HG02571 (cell line): Measurements from ENCODE around the gene CCDC85C.

Source experiments
- ATAC-seq: cut with Tn5 transposase; IDR thresholded peaks from one replicate; pipeline ENCODE4 v1.9.1; 2021; ENCODE audit warnings: mild to moderate bottlenecking, moderate library complexity; ENCODE audit not compliant: unreplicated experiment

The CCDC85C gene

DNA sequence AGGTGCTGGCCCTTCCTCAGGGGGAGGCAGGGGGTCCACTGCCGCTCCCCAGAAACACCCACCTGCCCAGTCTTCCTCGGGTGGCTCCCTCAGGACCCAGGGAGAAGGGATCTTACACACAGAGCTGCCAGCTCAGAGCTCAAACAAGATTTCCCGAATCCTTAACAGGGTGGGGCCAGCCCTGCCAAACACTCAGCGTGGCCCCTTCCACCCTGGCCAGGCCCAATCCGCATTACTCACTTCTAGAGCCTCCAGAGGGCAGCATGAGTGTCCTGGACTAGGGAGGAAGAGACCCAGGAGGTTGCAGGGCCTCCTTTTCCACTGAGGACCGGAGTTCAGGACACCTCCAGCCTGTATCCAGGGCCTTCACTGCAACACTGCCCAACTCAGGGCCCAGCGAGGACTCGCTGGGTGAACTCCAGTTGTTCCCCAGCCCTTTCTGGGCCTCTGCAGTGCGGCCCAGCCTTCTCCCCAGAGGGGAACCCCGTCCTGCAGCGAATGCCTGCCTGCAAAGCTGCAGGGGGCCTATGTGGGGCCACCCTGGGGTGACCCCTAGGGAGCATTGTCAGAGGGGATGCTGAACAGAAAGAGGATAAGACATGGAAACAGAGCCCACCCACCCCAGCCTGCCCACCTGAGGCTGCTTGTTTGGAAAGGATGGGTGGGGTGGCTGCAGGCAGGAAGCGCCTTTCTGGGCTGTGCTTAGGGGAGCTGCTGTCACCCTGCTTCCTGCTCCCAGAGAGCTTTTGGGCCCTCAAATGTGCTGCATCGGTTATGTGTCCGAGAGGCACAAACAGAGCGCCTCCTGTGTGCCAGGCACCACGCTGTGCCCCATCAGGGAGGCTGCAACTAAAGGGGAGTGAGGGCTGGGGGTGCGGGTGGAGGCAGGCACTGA, 79.0 kb downstream of the CCDC85C start:
- no peak for ATAC-seq

DNA sequence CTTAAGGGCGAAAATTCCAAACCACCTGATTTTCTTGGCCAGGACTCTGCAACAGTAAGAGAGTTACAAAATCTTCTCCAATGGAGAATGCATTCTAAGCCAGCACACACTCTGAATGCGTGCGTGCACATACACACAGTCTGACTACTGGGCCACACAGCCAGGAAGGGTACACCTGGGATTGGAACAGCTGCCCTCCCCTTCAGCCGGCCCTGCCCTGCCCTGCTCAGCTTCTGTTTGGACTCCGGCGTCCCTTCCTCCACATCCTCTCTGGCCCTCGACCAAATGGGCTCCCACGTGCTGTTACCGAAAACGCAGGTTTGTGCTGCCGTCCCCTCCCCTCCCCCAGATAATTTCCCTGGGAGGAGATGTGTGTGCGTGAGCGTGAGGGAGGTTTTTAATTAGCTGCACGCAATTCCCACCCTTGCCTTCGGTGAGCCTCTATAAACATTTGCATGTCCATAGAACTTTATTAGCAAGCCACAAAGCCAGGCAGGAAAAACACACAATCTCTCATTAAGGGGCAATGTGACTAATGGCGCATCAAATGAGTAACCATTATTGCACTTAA, 79.8 kb downstream of the CCDC85C start:
- no peak for ATAC-seq

DNA sequence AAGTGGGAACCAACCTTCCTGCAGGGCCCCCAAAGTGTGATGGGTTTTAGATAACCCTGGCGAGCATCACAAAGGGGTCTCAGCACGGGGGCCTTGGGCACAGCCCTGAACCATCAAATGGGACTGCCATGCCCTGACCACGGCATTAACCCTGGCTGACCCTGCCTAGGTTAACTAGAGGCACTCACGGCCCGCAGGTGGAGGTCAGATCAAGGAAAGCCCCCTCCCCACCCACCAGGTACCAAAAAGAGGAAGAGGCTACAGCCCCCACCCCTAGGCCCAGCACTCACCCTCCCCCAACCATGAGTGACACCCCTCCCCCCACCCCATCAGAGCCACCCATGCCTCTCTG, 80.3 kb downstream of the CCDC85C start:
- ATAC-seq: no peak

DNA sequence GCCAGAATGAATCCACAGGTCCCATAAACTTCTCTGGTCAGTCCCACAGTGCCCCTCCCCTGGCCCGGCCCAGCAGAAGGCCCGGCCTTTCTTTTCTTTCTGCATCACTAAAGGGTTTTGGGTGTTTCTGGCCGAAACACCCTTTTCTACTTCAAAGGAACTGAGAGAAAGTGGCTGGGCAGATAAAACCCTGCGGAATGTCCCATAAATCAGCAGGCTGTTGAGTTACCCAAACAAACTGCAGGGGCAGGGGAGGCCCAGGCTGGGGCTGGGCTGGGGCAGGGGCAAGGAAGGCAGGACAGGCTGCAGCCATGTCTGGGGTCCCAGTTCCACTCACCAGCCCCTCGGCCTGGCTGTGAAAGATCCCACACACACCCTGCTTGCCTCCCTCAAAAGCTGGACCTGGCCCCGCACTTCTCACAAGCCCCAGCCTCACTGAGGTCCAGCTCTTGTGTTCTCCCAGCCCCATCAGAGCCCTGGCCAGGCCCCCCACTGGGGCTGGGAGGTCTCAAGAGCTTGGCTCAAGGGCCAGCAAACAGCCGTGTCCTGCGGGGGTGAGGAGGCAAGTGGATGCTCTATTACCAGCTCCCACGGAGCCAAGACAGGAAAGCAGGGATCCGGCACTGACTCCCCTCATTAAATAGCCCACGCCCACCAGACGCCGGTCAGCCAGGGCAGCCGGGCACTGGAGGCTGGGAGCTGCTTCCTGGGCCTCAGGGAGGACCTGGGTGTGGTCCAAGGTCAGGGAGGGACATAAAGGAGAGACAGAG, 80.9 kb downstream of the CCDC85C start:
- no peak for ATAC-seq

DNA sequence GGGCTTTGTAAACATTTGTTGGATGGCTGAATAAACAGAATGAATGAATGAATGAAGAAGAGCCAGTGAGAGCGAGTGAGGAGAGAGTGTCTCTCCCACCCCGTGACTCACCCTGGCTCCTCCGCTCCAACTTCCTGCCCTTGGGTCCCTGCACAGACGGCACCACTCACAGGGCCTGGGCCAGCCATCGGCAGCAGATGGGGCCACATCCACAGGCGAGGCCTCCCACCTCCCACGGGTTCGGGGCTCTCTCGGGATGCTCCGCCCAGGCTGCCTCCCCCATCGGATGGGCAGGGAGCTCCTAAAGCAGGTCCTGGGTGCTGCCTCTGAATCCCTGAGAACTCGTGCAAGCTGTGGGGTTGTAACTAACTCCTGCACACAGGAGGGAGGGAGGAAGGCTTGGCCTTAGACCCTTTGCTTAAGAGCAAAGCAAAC, 81.5 kb downstream of the CCDC85C start:
- no peak for ATAC-seq

DNA sequence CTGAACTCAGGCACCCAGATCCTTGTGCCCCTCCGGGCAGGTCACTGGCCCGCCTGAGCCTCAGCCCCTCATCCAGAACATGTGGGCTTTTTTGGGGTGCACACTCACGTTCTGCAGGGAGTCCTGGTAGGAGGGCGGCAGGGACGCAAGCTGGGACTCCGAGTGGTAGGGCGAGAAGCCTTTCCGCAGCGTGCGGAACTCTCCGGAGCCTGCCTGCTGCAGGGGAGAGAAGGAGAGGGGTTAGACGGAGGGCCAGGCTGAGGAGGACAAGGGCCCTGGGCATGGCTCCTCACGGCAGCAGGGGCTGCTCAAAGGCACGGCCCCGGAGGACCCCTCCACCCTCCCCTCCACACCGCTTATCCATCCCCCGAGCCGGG, 82.0 kb downstream of the CCDC85C start:
- ATAC-seq: no peak

DNA sequence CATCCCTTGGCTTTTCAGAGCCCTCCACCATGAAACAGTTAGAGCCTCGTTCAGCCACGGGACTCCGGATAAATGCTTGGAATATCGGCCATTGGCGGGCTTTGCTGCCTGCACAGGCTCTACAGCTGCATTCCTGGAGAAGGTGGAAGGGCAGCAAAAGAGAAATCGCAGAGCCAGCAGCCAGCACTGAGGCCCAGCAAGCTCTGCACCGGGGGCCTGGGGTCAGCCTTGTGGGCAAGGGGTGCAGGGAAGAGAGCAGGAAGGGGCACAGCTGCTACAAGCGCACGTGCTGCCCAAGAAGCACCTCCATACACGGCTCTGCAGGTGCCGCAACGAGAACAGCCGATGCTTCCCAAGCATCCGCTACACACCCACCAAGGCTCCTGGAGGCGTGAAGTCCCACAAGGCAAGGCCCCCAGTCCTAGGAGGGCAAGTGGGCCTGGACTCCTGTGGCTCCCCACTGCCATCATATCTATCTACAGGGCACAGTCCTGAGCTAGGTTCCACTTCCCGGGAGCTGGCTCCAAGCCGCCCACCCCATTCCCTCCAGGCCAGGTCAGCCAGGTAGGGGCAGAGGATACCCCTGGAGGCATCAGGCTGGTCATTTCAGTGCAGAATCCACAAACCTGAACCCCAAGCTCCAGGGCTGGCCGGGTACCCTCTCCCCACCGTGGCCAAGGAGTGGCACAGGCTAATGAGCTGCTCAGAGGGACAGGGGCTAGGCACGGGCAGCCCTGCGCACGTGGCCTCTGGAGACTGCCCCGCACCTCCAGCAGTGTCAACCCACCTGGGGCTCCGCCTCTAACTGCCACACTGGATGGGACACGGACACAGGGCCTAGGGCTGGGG, 82.6 kb downstream of the CCDC85C start:
- no peak for ATAC-seq

DNA sequence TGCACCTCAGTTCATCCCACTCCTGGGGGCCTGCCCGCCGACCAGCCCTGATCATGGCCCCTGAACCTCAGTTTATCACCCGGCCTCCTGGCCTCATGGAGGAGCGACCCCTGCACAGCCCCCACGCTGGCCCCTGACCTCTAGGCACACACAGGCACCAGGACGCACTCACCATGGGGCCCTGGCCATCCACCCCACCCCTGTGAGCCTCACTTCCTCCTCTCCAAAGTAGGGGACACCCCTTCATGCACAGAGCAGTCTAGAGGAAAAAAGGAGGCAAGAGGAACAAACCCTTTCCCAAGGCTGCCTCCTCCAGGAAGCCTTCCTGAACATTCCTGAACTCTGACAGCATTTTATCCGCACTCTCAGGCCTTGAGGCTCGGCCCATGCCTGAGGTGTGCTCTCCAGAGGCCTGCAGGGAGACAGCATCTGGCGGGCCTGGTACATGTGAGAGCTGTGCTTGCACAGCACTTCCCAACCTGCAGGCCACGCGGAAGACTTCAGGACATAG, 83.4 kb downstream of the CCDC85C start:
- no peak for ATAC-seq

DNA sequence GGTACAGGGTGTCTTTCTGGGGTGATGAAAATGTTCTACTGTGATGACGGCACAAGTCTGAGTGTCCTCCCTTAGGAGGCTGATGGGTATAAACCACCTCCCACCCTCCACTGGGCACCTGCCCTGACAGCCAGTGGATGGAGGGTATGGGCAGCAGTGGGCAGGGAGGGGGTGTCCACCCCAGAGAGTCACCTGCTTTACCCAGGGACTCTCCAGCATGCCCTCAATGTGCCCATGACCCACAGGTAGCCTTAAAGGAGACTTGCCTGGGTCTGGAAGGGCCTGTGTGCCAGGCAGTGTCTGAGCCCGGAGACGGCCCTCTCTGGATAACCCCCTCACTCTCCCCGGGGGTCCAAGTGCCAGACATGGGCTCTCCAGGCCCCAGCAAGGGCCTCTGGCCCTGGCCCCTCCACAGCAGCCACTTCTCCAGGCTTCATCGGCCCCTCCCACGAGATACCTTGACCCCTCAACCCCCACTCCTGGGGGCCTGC, 84.0 kb downstream of the CCDC85C start:
- no peak for ATAC-seq

DNA sequence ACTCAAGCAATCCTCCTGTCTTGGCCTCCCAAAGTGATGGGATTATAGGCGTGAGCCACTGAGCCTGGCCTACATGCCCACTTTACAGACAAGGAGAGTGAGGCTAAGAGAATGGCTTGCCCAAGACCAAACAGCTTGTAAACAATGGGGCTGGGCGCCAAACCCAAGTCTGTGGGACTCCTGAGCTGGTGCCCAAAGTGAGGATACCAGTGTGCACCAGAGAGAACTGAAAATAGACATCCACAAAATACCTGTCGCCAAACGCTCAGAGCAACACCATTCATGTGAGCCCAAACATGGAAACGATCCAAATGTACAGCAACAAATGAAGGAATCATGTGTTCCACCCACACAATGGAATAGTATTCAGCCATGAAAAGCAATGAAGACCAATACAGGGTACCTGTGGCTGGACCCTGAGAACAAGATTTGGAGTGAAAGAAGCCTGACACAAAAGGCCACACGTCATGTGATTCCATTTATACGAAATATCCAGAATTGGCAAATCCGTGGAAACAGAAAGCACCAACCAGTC, 84.6 kb downstream of the CCDC85C start:
- no peak for ATAC-seq

DNA sequence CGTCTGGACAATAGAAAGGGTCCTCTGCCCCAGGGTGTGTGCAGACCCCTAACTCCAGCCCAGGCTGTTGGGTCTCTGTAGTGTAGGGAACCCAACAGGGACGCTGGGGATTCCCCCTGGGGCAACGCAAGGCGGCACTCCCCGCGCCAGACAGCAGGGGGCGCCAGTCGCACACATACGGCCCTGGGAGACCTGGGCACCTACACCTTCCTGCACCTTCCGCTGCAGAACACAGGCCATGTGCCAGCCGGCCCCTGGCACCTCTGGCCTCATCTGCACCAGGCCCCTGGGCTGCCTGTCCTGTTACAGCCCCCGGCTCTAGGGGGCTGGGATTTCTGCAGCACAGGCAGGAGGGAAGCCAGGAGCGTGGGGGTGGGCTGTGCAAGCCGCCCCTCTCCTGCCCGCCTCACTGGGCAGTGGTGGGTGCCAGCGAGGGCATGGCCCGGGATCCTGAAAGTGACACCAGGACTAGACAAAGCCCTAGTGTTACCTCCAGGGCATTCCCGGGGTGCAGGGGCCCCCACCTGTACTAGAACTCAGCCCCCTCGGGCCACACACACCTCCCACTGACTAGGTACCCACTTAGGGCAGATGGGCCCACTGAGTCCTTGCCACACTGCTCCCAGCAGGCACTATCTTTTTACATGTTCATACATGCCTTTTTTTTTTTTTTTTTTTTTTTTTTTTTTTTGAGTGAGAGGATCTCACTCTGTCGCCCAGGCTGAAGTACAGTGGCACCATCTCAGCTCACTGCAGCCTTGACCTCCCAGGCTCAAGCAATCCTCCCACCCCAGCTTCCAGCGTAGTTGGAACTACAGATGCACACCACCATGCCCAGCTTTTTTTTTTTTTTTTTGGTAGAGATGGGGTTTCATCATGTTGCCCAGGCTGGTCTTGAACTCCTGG, 85.3 kb downstream of the CCDC85C start:
- peak; percentile 53 for ATAC-seq

DNA sequence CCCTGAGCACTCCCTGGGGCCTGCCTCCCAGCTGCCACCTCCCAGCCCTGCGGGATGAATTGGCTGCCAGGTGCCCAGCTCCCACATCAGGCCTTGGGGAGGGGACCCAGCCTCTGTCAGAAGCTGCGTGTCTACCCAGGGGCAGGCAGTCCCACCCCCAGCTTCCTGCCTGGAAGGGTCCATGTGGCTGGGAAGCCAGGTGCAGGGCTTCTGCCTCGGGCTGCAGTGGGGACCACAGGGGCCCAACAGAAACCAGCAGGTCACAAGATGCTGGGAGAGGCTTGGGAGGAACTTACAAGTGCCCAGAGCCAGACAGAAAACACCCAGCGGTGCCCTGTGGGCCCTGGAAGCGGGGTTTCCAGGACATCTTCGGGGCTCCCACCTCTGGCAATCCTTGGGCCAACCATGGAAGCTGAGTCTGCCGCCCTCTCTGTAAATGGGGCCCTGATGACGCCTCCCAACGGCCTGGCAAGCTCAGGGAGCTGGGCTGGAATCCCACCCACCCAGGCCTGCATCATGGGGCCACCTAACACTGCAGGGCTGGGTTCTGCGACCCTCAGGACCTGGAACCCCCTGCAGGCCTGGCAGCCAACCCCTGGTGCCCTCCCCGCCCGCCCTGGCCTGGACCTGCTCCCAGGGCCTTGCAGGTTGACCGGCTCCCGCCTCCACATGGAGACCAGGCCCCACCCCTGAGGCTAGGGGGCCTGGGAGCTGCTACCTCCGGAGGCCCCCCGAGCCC, 86.2 kb downstream of the CCDC85C start:
- ATAC-seq: peak; percentile 11

DNA sequence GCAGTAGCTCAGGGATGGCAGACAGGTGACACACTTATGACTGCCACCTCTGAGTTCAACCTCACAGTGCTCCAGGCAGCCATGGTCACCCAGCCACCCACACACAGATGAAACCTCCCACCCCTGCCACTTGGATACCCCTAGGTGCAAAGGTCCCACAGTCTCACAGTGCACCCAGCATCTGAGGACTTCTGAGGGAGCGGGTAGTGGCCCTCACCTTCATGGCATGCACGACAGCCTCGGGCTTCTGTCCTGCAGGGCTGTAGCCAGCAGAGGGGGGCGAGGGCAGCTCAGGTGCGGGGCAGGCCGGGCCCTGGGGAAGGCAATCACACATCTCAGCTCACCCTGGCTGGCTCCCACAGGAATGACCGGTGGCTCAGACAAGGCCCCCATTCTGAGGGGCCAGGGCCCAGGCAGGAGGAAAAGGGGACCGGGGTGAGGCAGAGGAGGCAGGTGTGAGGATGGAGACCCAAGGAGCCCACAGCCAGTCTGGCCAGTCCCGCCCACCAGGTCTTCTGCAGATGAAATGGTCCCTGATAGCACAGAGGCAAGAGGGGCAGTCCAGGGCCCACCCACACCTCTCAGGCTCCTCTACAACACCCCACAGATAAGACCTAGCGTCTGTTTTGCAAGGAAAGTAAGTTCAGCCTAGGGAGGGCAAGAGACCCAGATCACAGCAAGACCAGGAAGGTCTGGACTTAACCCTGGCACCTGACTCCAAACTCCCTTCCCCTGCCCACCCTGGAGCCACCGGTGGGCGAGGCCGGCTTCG, 87.0 kb downstream of the CCDC85C start:
- ATAC-seq: no peak

DNA sequence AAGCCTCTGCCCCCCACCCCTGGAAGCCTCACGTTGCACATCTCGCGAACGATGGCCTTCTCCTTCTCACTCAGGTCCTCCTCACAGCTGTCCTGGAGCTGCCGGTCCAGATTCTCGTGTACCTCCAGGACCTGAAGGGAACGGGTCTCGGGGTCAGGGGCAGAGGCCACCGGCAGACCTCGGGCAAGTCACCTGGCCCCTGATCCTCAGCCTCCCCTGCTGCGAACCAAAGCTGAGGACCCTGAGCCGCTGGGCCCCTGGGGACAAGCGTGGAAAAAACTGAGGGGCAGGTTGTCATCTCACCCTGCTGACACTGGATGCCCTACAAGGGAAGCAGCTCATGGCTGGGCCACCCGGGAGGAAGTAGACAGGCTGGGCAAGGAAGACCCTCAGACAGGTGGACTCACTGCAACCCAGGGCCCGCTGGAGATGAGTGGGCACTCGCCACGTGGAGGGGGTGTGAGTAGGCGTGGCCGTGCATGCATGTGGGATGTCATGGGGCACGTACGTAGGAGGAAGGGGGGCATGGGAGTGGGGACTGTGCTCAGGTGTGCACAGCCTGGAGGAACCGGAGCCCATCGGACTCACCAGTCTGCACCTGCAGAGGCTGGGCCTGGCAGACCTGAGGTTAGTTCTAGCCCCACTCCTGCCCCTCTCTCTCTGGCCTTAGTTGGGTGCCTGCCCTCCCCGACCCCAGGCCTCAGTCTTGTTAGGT, 87.7 kb downstream of the CCDC85C start:
- no peak for ATAC-seq

DNA sequence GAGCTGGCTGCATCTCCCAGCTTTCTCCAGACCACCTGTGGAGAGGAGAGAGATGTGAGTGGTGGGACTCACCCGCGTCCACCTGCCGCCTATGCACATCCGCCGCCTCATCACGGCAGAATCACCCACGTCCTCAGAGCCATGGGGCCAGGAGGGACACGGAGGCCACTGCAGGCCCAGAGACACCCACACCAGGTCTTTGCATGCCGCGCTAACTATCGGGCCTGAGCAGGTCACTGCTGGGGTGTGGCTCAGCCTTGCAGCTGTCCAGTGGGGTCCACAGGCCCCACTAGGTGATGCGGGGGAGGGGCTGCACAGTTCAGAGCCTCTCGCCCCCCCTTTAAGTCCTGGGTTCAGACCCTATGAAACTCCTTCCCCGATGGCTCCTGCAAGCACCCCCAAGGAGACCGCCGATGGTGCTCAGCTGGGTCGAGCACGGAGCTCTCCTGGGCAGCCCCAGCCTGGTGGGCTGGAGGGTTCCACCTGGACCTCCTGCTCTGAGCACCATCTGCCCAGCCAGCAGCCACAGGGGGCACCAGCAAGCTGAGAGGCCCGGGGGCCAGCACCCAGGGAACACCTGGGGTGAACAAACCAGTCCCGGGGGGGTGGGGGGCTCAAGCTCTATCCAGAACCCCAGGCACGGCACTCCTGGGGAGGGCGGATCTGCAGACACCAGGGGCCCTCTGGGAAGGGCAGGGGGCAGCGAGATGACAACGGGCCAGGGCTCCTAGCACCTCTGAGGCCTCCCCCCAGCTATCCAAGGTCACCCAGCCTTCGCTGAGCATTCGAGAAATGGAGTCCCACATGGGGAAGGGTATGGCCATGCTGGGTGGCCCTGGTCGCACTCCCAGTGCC, 88.5 kb downstream of the CCDC85C start:
- ATAC-seq: no peak

DNA sequence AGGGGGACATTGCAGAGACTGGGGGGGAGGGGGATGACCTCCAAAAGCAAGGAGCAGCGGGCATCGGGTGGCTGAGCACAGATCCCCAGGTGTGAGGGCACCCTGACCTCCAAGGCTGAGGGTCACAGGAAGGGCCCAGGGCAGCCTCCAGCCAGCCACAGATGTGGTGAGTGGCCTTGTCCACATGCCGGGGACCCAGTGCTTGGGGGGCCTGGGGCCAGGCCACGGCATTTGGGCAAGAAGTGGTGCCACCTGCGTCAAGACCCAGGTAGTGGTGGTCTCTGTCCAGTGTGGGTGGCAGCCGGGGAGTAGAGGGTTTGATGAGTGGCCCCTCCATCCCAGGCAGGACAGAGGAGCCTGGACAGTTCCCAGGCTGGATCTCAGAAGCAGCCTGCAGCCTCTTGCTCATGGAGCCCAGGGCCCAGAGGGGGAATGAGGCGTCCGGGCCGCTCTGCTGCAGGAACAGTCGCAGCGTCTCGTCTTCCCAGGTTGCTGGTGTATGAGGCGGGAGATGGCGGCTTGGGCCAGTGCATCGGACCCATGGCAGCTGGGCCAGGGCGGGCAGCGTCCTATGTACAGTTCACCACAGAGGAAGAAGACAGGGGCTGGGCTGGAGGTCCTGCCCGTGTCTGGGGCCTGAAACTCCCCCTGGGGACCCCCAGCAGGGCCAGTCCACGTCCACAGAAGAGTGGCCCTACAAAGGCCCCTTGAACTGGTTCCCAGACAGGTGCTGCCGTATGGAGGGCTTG, 89.3 kb downstream of the CCDC85C start:
- ATAC-seq: no peak
